ENCODE data around the gene ZNF80. TPM values are rescaled to one million over a fixed set of nuclear protein-coding genes. Genes with fewer than 3 reads are reported as not detected.

The ZNF80 gene
- total and polyA plus RNA-seq, 12 donors = 0.03 TPM; not detected in 11

DNA sequence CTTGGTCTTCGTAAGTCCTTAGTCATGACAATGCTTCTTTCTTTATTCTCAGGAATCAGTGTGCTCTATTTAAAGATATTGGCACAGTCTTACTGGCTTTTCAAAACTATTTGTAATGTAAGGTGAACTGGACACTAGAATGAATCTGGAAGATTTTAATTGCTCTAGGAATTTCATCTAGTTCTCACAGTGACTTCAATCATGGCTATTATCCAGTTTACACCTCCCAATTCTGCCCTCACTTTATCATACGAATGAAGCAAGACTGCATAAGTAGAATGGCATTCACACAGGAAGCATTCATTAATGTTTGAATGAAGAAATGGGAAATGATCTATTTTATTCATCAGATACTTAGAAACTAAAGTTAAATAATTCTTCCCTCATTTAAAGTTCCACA lies 31.8 kb downstream of the ZNF80 start:
- Histone ChIP-seq H3K4me3 (no peak overlapping the region), H3K36me3 (replicated peaks in 1 of 2) (no peaks in the 10 kb centered on the region), H3K9me3 (replicated peaks in 1 of 3) (no peaks in the 10 kb centered on the region), H3K4me1 (replicated peaks in 1 of 2) (no peaks in the 10 kb centered on the region), H3K27ac (no peak overlapping the region), H3K27me3 (peaks cover 5% of the 10 kb centered on the region)
- intact Hi-C loops (cut with DNase I) = no loop called here
- DNase-seq = no peak
- WGBS, 4 donors = 67 to 84% (median 72%) methylated on average over 2 of the region's 2 CpGs
- no peak for TF ChIP-seq CTCF (IDR thresholded peaks at IDR 0.05)
- TF ChIP-seq POLR2A (IDR thresholded peaks at IDR 0.05) = no peak

- intact Hi-C loops (cut with DNase I) = no loop called here
- no peak for DNase-seq
- TF ChIP-seq POLR2A (IDR thresholded peaks at IDR 0.05) (no peak), CTCF (IDR thresholded peaks at IDR 0.05) (no peak)
- Histone ChIP-seq H3K4me3 (no peak overlapping the region), H3K9me3 (replicated peaks in 1 of 3) (no peaks in the 10 kb centered on the region), H3K4me1 (replicated peaks in 1 of 2) (no peaks in the 10 kb centered on the region), H3K36me3 (replicated peaks in 1 of 2) (no peaks in the 10 kb centered on the region), H3K27ac (no peak overlapping the region), H3K27me3 (no peaks in the 10 kb centered on the region)
- 78 to 91% (median 87%) methylated on average over 1 of the region's 1 CpG for WGBS, 4 donors
Observed at GRCh38 chr3:114194750-114195149, 42.6 kb downstream of the ZNF80 start.

GRCh38 chr3:114192136-114192535 lies 45.2 kb downstream of the ZNF80 start:
- Histone ChIP-seq H3K36me3 (replicated peaks in 1 of 2) (no peaks in the 10 kb centered on the region), H3K27me3 (no peaks in the 10 kb centered on the region), H3K27ac (no peak overlapping the region), H3K4me3 (no peak overlapping the region), H3K9me3 (replicated peaks in 1 of 3) (no peaks in the 10 kb centered on the region), H3K4me1 (replicated peaks in 1 of 2) (no peaks in the 10 kb centered on the region)
- TF ChIP-seq POLR2A (IDR thresholded peaks at IDR 0.05) (no peak), CTCF (IDR thresholded peaks at IDR 0.05) (no peak)
- intact Hi-C loops (cut with DNase I) = no loop called here
- no peak for DNase-seq

- DNase-seq = no peak
- TF ChIP-seq POLR2A (IDR thresholded peaks at IDR 0.05) = no peak
- no peak for TF ChIP-seq CTCF (IDR thresholded peaks at IDR 0.05)
- Histone ChIP-seq H3K4me1 (replicated peaks in 1 of 2) (no peaks in the 10 kb centered on the region), H3K27ac (no peak overlapping the region), H3K4me3 (no peak overlapping the region), H3K27me3 (no peaks in the 10 kb centered on the region), H3K9me3 (replicated peaks in 1 of 3) (peaks cover 0 to 6% (median 4%) of the 10 kb centered on the region in 3 donors), H3K36me3 (replicated peaks in 1 of 2) (no peaks in the 10 kb centered on the region)
- intact Hi-C loops (cut with DNase I) = no loop called here
Observed at GRCh38 chr3:114186501-114186900, 50.9 kb downstream of the ZNF80 start.

Other genes with a start within 250 kb of the ZNF80 start
- 1 to 10 TPM in 8 of 9 donors, under 1 TPM in 1; 0.60 to 8.7 (median 4.2) TPM for gene CCDC191, start 181.1 kb downstream of the ZNF80 start, total RNA-seq
- 10 to 100 TPM in 1 of 3 donors, 1 to 10 TPM in 2; 3.7 to 13.1 (median 7.7) TPM for gene CCDC191, start 181.1 kb downstream of the ZNF80 start, polyA plus RNA-seq
- gene QTRT2, start 180.8 kb downstream of the ZNF80 start, total RNA-seq = 10 to 100 TPM; 11.0 to 45.5 (median 22.6) TPM
- gene QTRT2, start 180.8 kb downstream of the ZNF80 start, polyA plus RNA-seq = 10 to 100 TPM in 1 of 3 donors, 1 to 10 TPM in 2; 6.9 to 35.8 (median 8.2) TPM
- gene DRD3, start 58.5 kb downstream of the ZNF80 start, total RNA-seq = not detected
- not detected for gene DRD3, start 58.5 kb downstream of the ZNF80 start, polyA plus RNA-seq
- under 1 TPM in 6 of 9 donors, not detected in 3; 0.06 to 0.61 (median 0.25) TPM for gene TIGIT, start 56.5 kb upstream of the ZNF80 start, total RNA-seq
- gene TIGIT, start 56.5 kb upstream of the ZNF80 start, polyA plus RNA-seq = under 1 TPM; 0.05 to 0.24 (median 0.13) TPM

All from adrenal gland (tissue), 12 donors.